Measurements from ENCODE around the gene FDXR. TPM values are rescaled to one million over a fixed set of nuclear protein-coding genes. Genes with fewer than 3 reads are reported as not detected.

The FDXR gene
- total RNA-seq, 2 donors from 2014 or later, result 30.9 to 96.3 TPM

GRCh38 chr17:74864866-74865395, 7.9 kb downstream of the FDXR start:
- ATAC-seq, result peak; percentile 43 to 46
- Mint-ChIP-seq H3K9me3 (no peaks in the 10 kb centered on the region), H3K27ac (no peak overlapping the region), H3K36me3 (no peaks in the 10 kb centered on the region)
- DNase-seq (ENCODE audit: low spot score in 2 of 2), result peak in 1 of 2 donors; percentile 74

- ATAC-seq, result no peak
- no peak for DNase-seq (ENCODE audit: low spot score in 2 of 2)
- no peak overlapping the region for H3K27ac Mint-ChIP-seq
- no peaks in the 10 kb centered on the region for H3K9me3 Mint-ChIP-seq
- H3K36me3 Mint-ChIP-seq, result no peaks in the 10 kb centered on the region
Observed at GRCh38 chr17:74864297-74864865, 8.4 kb downstream of the FDXR start.

- no peaks in the 10 kb centered on the region for H3K36me3 Mint-ChIP-seq
Observed at GRCh38 chr17:74863420-74864296, 9.1 kb downstream of the FDXR start.

DNA sequence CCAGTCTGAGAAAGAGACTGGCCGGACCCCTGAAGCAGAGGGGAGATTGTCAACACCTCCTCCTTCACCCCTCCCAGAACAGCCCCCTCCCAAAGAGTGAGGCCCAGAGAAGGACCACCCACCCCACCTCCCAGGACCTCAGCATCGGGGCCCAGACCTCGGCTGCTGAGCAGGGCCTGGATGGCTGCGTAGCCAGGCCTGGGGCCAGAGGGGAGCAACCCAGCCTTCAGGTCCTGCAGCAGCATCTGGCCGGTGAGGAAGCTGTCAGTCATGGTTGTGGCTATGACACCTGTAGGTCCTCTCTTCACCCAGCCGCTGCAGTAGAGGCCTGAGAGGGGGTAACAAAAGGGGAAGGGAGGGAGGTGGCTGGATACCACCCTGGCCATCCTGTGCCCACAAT, 9.9 kb downstream of the FDXR start:
- no peaks in the 10 kb centered on the region for H3K36me3 Mint-ChIP-seq
- H3K9me3 Mint-ChIP-seq, result no peaks in the 10 kb centered on the region
- no peak overlapping the region for H3K27ac Mint-ChIP-seq
- ATAC-seq, result no peak
- DNase-seq (ENCODE audit: low spot score in 2 of 2), result no peak

More at GRCh38 chr17:74863420-74864296, 9.1 kb downstream of the FDXR start:
- no peak overlapping the region for H3K27ac Mint-ChIP-seq
- no peaks in the 10 kb centered on the region for H3K9me3 Mint-ChIP-seq
- ATAC-seq (no peak), DNase-seq (ENCODE audit: low spot score in 2 of 2) (no peak)

- H3K9me3 Mint-ChIP-seq, result no peaks in the 10 kb centered on the region
- H3K27ac Mint-ChIP-seq, result no peak overlapping the region
- ATAC-seq, result peak; percentile 47 to 75
Observed at GRCh38 chr17:74862108-74862901, 10.5 kb downstream of the FDXR start.

DNA sequence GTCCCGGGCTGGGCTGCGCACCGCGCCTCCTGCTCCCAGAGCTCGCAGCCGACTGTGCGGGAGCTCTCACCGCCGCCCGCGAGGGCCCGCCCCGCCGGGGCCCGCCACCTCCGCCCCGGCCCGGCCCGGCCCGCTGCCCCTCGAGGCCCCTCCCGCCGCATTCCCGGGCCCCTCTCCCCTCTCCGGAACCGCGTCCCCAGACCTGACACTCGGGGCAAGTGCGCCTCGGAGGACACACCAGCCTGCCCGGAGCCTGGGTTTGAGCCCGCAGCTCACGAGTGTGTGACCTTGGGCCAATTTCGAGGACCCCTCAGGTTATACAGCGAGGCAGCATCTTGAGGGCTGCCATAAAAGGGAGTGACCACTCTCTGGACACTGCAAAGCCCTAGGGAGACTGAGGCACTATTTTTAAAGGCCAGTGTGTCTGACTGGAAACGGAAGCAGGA, 11.1 kb downstream of the FDXR start:
- Mint-ChIP-seq H3K9me3 (no peaks in the 10 kb centered on the region), H3K36me3 (no peaks in the 10 kb centered on the region), H3K27ac (no peak overlapping the region)
- DNase-seq (ENCODE audit: low spot score in 2 of 2) (peak in 1 of 2 donors; percentile 19), ATAC-seq (peak in 1 of 2 donors; percentile 6)

More at GRCh38 chr17:74862108-74862901, 10.5 kb downstream of the FDXR start:
- DNase-seq (ENCODE audit: low spot score in 2 of 2), result peak in 1 of 2 donors; percentile 87
- H3K36me3 Mint-ChIP-seq, result no peaks in the 10 kb centered on the region

- DNase-seq (ENCODE audit: low spot score in 2 of 2), result peak in 1 of 2 donors; percentile 25
- no peak for ATAC-seq
- Mint-ChIP-seq H3K27ac (no peak overlapping the region), H3K36me3 (no peaks in the 10 kb centered on the region), H3K9me3 (no peaks in the 10 kb centered on the region)
Observed at GRCh38 chr17:74860872-74861661, 11.7 kb downstream of the FDXR start.

GRCh38 chr17:74860229-74860871, 12.4 kb downstream of the FDXR start:
- DNase-seq (ENCODE audit: low spot score in 2 of 2), result peak in 1 of 2 donors; percentile 21
- H3K9me3 Mint-ChIP-seq, result no peaks in the 10 kb centered on the region
- no peaks in the 10 kb centered on the region for H3K36me3 Mint-ChIP-seq
- no peak overlapping the region for H3K27ac Mint-ChIP-seq
- ATAC-seq, result peak in 1 of 2 donors; percentile 5

GRCh38 chr17:74859459-74860228, 13.2 kb downstream of the FDXR start, which contains the start of gene GRIN2C:
TSS of gene GRIN2C (minus strand) at chr17:74859885. CDS start at chr17:74855092, 4,793 bp downstream.
- H3K27ac Mint-ChIP-seq, result no peak within 1 kb of the TSS
- ATAC-seq (peak; percentile 26 to 47), DNase-seq (ENCODE audit: low spot score in 2 of 2) (peak in 1 of 2 donors; percentile 54)
- H3K9me3 Mint-ChIP-seq, result no peaks in the 10 kb centered on the region
- no peaks in the 10 kb centered on the region for H3K36me3 Mint-ChIP-seq

GRCh38 chr17:74858672-74859458, 13.9 kb downstream of the FDXR start:
- DNase-seq (ENCODE audit: low spot score in 2 of 2) (no peak), ATAC-seq (no peak)
- H3K9me3 Mint-ChIP-seq, result no peaks in the 10 kb centered on the region
- H3K27ac Mint-ChIP-seq, result no peak overlapping the region
- no peaks in the 10 kb centered on the region for H3K36me3 Mint-ChIP-seq

DNA sequence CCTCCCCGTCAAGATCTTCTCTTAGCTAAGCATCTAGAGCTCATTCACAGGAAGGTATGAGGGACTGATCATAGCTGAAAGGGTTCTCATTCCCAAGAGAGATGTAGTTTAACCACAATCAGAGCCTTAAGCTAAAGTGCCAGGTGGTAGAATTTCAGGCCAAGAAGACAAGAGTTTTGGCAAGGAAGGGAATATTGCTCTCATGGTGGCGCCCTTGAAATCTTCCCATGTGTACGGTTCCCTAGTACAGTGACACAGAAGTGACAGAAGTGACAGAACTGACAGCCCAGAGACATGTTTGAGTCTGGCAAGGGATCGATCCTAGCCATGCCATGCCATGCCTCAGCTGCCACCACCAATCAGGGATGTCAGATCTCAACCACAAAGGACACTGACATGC, 15.6 kb downstream of the FDXR start:
- Mint-ChIP-seq H3K9me3 (no peaks in the 10 kb centered on the region), H3K27ac (no peak overlapping the region), H3K36me3 (no peaks in the 10 kb centered on the region)
- ATAC-seq, result no peak
- no peak for DNase-seq (ENCODE audit: low spot score in 2 of 2)

DNA sequence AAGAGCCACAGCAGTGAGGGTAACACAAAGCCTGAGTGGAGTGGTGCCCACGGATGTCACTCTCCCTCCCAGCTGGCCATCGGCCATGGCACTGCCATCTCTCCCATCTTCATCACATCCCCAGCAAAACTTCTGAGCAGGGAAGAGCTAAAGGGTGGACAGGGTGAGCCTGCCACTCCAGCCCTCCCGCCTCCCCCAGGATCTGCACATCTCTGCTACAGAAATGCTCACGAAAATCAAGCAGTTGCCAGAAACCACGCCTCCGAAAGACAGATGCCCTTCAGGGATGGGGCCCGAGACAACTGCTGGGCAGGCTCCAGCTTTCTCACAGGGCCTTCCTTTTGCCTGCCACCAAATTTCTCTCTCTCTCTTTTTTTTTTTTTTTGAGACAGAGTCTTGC, 16.7 kb downstream of the FDXR start:
- H3K9me3 Mint-ChIP-seq, result no peaks in the 10 kb centered on the region
- H3K27ac Mint-ChIP-seq, result no peak overlapping the region
- ATAC-seq, result no peak
- no peaks in the 10 kb centered on the region for H3K36me3 Mint-ChIP-seq
- DNase-seq (ENCODE audit: low spot score in 2 of 2), result no peak

DNA sequence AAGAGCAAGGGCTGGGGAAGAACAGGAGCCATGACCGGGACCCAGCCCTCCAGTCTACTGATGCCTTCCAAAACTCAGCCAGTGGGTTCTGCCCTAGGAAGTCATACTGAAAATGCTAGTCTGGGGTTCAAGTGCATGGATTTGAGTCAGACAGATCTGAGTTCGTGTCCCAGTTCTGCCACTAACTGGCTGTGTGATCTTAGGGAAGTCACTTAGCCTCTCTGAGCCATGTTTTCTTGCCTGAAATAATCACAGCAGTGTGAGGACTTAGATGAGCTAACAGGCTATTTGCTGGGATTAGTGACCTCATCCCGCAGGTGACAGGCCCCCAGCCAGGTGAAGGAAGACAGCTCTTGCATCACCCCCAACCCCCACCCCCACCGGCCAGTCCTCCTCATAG, 17.5 kb downstream of the FDXR start:
- Mint-ChIP-seq H3K27ac (no peak overlapping the region), H3K36me3 (no peaks in the 10 kb centered on the region), H3K9me3 (no peaks in the 10 kb centered on the region)
- no peak for ATAC-seq
- no peak for DNase-seq (ENCODE audit: low spot score in 2 of 2)

GRCh38 chr17:74854792-74855191, 18.0 kb downstream of the FDXR start:
- Mint-ChIP-seq H3K9me3 (no peaks in the 10 kb centered on the region), H3K27ac (no peak overlapping the region), H3K36me3 (no peaks in the 10 kb centered on the region)
- ATAC-seq (no peak), DNase-seq (ENCODE audit: low spot score in 2 of 2) (no peak)
